HG03280 (cell line): ENCODE results near the gene P2RY4.
"Not testable (repeated sequence)": the region's sequence is repeated elsewhere in the genome, so short reads cannot be mapped to it uniquely, and the experiment has no call there.

Experiments
- ATAC-seq: cut with Tn5 transposase; IDR thresholded peaks from one replicate; pipeline ENCODE4 v1.9.1; 2021; ENCODE audit warnings: mild to moderate bottlenecking, moderate library complexity; ENCODE audit not compliant: unreplicated experiment

The P2RY4 gene

DNA sequence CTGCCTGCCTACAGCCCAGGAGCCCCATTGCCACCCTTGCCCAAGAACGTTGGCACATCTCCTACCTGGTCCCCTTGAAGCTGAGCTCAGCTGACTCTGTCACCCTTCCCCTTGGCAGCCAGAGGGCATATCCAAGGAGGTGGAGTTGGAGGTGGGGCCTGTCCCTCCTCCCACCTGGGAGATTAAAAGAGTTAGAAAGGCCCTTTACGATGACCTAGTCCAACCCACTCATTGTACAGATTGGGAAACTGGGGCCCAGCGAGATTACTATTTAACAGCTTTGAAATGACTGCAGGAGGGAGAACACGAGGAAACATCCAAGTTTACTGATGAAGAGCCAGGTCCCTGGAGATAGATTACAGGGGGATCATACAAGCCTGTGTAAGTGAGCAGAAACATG lies at the start of gene P2RY4:
P2RY4 (minus strand) TSS at position 101 of the 400 bp plus-strand sequence. CDS start 580 bp downstream, outside the sequence.
- no peak for ATAC-seq

DNA sequence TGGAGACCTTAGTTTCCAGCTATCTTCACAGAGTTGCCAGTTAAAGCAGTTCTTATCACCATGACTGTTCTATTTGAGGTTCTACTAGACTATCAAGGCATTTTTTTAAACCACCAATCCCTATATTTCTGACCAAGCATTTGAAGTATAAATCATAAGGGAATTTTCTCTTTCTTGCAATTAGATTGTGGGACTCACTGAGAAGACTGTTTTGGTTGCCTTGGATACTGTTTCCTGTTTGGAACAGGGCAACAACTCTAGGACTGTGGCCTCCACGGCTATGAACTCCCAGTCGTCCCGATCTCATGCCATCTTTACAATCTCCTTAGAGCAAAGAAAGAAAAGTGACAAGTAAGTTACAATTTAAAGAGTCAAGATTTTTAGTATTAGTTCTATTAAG lies 41.7 kb upstream of the P2RY4 start:
- no peak for ATAC-seq

DNA sequence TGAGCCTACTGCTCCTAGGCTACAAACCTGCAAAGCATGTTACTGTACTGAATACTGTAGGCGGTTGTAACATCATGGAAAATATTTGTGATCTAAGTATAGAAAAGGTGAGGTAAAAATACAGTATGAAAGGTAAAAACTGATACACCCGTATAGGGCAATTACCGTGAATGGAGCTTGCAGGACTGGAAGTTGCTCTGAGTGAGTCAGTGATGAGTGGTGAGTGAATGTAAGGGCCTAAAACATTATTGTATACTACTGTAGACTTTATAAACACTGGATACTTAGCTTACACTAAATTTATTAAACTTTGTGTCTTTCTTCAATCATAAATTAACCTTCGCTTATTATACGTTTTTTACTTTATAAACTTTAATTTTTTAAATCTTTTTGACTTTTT lies 33.6 kb upstream of the P2RY4 start:
- no peak for ATAC-seq

DNA sequence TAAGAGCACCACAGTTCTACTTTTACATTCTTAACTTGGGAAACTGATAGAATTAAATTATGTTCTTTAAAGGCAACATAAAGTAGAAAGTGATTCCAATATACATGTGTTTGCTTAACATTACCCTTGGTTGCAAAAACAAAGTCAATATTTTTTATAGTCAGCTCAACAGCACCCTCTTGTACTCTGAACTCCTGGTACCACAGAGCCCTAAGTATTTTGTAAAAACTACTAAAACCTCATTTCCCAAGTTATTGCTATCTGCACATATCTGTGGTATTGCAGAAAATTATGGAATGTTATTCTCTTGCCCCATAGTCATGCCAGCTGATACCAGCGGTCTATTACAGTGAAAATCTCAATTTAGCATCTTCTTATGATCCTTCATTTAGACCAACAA lies 32.8 kb upstream of the P2RY4 start:
- ATAC-seq: no peak

DNA sequence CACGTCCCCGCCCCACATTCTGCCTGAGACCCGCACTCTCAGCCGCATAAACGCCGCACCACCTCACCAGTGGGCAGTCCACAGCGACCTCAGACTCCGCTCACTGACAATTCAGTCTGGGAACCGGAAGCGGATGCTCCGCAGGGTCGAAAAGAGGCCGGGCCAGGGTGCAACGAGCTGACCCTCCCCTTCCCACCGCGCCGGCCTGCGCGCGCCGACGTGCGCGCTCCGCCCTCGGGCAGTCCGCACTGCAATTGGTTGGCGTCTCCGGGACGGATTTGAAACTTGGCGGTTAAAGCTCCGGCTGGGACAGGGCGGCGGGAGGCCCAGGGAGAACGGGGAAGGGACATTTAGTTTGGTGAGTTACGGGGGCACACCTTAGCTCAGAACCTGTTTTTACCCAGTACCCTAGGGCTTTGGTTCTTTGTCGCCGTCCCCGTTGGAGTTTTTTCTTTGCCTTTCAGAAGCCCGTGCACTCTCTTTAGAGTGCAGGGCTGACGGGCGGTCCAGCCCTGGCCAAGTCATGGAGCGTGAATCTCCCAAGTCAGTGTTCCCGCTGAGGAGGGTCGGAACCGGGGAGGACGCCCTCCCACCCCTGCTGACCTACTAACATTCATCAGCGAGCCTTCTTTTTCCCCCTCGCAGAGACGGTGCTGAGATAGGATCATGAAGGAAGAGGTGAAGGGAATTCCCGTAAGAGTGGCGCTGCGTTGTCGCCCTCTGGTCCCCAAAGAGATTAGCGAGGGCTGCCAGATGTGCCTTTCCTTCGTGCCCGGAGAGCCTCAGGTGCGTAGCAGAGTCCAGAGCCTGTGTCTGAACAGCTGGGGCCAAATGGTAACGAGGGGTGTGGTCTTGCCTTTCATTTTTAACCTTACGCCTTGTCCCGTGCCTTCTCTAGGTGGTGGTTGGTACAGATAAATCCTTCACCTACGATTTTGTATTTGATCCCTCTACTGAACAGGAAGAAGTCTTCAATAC lies 30.1 kb upstream of the P2RY4 start, which contains the start of the genes KIF4A and PDZD11:
KIF4A (plus strand) TSS at position 312 of the 978 bp plus-strand sequence; CDS start at position 667, 355 bp downstream.
PDZD11 (minus strand) TSS at position 135 of the 978 bp plus-strand sequence. CDS start 586 bp downstream, outside the sequence.
- peak; percentile 99 for ATAC-seq

DNA sequence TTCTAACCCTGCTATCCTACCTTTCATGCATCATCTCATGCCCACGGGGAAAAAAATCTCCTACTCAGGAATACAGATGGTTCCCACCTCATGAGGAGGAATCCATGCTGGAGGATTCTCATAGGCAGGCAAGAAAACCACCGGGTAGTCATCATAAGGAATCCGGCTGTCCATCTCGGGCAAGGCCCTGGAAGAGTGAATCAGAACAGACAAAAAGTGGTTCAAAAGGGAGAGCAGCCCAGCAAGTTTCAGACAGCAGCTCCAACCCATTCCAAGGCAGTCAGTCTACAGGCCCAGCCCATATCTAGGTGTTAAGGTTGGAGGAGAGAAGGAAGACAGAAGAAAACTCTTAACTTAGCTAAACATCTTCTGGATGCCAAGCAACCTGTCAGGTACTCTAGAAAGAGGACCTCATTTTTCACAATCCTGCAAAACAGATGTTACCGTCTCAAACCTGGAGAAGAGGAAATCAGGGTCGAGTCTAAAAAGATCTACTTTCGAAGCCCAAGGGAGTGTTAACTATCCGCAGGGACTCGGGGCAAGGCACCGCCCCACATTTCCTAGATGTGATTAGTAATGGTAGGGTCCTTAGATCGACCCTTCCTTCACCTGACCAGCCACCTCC lies 29.3 kb upstream of the P2RY4 start:
- ATAC-seq: no peak

DNA sequence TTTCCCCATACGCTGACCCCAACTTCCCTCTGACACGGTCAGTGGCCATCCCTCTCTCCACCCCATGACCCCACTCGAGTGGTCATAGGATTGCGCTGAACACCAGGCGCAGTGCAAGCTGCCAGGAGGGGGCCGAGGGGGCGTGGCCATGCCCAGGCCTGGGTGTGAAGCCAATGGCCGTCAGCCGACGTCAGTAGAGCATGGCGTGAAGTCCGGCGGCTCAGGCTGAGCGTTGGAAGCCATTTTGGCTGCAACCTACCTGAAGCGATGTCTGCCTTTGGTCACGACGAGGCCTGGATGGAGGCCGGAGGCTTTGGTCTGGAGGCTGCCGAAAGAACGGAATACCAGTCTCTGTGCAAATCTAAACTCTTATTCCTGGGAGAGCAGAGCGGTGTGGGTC lies 21.9 kb upstream of the P2RY4 start, which contains the start of gene RAB41:
RAB41 (plus strand) TSS at position 222 of the 400 bp plus-strand sequence; CDS start at position 268, 46 bp downstream.
- ATAC-seq: no peak

DNA sequence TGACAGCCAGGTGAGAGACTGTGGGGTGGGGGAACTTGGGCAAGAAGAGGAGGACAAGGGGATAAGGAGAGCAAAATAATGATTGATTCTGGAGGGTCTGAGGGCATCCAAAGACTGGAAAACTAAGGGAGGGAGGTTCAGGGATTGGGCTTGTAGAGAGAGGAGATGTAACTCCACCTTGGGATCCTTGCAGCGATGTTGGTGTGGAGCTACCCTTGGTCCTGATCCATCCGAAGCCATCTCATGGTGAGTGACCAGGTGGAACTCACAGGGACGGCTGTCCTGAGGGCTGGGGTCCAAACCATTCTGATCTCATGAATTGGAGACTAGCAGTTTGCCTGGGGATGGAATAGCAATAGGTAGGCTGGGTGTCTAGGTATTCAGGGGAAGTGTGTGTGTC lies 20.6 kb upstream of the P2RY4 start:
- ATAC-seq: no peak

DNA sequence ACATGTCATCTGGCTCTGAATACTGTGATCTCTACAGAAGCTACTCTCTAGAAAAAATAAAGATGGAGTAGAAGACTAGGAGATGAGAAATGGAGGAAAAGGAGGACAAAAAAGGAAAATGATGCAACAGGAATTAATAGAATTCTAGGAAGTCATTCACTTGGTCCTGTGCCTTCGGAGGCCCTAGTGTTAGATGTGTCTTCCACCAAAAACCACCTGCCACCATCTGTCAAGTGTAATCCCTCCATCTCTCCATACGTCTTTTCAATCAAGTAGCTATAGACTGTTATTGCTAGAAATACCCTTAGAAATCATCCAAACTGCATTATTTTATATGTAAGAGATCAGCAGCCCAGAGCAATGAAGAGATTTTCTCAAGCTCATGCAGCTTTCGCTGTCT lies 19.1 kb upstream of the P2RY4 start:
- ATAC-seq: no peak

DNA sequence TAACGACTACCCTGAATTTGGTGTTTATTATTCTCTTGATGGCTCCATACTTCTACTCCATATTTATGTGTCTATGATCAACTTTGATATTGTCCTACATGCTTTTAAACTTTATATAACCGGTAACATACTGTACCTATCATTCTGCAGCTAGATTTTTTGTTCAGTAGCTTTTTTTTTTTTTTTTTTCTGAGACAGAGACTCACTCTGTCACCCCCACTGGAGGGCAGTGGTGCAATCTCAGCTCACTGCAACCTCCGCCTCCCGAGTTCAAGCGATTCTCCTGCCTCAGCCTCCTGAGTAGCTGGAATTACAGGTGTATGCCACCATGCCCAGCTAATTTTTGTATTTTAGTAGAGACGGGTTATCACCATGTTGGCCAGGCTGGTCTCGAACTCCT lies 14.0 kb upstream of the P2RY4 start:
- not testable (repeated sequence) for ATAC-seq

DNA sequence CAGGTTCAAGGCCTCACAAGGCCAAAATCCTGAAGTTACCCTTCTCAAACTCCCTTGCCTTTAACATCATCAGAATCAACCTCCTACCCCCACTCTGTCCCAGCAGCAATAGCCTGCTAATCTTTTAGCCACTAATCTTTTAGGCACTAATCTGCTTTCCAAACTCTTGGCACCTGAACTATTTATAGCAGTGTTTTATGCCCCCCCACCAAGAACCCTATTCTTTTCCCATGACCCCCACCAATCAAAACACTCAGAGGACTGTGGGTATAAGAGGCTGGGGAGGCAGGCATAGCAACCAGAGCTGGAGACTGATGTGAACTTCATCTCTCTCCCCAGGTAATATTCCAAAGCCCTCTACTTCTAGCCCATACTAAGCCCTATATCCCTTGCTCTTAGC lies 8.0 kb upstream of the P2RY4 start, which contains the start of gene ARR3:
ARR3 (plus strand) TSS at position 301 of the 400 bp plus-strand sequence. CDS start 1,052 bp downstream, outside the sequence.
- ATAC-seq: no peak

DNA sequence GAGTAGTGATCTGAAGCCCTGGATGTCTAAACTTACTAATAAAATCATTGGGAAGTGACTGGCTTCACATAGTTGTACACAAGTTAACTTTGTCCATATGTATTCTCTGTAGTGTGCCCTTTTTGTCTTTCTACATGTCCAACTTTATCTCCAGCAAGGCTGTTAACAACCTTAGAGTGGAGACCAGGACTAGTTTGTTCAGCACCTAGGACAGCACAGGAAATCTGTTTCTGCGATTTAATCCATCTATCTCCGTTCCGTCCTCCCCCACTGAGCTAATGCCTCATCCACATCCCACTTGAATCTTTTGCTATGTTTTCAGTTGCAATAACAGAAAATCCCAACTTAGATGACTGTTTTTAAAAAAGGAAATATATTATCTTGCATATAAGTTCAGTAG lies 4.8 kb upstream of the P2RY4 start:
- ATAC-seq: no peak

DNA sequence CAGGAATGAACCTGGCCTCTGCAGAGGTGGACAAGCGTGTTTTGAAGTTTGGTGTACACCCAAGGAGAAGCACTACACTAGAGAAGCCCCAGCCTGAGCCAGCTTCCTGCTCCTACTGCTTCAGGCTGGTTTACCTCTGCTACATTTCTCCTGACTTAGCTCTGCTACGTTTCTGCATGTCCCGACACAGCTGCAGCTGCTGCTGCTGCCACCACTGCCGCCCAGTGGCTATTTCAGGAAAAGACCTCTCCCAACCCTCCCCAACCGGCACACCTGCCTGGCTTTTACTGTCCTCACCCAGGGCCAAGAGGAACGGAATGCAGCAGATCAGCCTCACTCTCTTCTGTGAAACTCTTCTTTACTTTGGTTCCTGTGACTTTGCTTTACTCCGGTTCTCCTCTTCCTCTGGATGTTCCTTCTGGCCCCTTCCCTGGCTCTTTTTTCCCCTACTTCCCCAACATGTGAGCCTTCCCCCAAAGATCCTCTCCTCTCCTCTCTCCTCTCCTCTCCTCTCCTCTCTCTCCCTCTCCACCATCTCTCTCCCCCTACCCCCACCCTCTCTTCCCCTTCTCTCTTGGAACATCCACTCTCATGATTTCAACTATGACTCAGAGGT lies 3.1 kb upstream of the P2RY4 start:
- no peak for ATAC-seq

DNA sequence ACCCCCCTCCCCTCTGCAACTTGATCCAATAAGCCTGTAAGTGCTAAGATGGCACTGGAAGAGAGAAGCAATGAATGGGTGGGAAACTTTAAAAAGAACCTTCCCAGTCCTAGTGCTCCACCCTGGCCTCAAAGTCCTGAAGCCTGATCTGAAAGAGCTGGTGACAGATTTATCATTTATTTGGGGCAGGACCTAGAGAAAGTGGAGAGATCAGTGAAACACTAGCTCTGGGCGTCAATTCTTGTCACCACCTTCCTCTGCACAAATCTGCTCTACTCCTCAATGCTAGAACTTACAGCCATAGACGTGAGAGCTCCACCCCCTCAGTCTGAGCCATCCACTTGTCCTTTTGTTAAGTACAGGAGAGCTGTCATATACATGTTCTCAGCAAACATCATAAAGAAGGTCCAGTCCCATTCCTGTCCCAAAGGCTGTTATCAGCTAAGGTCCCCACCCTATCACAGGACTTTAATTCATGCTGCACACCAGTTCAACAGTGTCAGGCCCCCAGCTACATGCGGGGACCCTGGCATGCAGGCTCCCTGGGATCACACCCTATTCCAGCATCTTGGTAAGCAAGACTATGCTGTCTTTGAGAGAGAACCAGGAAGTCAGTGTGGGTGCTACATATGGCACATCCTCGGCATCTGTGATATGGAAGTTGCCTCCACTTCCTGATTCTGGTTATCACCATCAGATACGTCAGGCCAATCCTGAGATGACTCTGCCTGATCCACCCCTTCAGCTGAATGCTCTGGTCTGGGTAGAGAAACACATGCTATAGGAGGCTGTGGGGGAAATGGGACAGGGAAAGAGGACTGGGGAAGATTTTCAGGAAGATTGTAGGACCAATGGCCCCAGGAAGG lies 2.3 kb downstream of the P2RY4 start:
- ATAC-seq: no peak

DNA sequence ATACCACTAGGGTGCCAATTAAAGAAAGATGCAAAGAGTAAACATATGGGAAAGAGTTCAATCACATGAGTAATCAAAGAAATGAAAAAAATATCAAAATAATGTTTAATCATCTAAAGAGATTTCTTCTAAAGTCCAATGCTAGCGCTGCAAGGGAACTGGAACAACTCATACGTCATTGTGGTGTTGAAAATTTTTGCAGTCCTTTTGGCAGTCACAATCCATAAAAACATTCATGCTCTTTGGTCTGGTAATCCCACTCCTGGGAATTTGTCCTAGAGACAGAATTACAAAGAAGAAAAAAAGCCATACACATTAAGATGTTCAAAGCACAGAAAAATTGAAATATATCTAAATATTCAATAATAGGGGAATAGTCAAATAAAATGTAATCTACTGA lies 4.6 kb downstream of the P2RY4 start:
- no peak for ATAC-seq

DNA sequence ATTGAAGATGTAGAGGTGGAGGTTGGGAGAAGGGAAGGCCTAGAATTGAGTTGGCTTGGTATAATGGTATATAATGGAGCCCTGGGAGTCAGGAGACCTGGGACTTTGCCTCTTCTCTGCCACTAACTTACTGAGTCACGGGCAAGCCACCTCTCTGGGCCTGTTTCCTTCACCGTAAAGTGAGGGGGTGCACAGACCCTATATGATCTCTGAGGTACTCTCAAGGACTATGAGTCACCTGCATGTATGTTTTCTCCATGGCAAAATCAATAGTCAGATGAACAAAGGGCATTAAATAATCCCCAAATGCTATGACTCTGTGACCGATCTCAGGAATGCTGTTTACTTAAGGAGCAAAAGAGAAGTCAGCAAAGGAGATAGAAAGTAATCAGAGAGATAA lies 5.1 kb downstream of the P2RY4 start:
- ATAC-seq: no peak

DNA sequence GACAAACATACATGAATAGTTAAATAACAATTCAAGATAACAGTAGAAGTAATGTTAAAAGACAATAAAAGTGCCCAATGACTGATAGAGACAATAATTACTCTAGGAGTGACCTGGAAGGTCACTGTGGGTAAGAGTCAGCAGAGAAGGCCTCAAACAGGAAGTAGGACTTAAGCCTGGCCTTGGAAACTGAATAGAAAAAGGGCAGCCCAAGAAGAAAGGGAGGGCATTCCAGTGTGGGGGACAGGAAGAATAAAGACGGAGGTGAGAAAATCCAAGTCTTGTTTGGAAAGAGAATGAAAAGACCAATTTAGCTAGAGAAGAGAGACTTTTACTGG lies 6.0 kb downstream of the P2RY4 start:
- ATAC-seq: no peak

DNA sequence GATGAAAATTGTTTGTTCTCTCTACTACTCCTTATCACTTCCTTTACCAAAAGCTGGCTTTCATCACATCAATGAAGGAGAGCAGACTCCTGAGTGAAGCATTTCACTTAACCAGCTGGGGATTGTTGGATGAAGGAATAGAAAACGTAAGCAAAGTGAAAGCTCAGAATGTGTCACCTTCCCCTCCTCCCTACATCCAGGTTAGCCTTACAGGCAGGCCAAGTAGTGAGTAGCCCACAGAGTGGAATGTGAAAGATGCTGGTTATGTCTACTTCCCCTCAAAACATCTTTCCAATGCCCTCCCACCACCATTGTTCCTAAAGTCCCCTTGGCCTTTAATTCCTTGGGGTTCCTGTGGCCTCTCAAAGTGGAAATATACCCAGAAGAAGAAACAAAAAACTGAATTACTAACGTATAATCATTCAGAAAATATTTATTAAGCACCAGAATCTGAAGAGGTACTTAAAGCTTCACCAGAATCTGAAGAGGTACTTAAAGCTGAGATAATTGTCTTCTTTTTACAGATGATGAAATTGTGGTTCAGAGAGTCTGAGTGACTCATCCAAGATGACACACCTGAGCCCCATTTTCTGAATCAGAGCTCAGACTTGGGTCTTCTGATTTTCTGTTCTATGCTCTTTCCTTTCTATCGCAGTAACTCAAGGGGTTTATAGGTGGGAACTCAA lies 6.5 kb downstream of the P2RY4 start:
- no peak for ATAC-seq

DNA sequence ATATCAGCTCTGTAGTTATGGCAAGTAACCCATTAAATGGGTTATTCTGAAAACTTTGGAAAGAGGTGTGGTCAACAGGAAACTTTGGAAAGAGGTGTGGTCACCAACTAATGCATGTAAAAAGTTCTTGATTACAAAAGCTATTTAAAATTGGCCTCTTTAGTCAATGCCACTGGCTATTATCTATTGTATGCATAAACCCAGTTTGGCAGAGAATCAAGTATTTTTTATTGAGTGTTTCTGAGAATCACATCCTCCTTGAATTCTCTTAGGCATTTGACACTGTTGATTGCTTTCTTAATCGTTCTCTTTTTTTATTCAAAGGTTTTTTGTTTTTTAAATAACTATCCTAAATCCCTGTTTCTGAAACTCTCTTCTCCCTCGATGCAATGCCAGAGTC lies 7.5 kb downstream of the P2RY4 start:
- no peak for ATAC-seq

DNA sequence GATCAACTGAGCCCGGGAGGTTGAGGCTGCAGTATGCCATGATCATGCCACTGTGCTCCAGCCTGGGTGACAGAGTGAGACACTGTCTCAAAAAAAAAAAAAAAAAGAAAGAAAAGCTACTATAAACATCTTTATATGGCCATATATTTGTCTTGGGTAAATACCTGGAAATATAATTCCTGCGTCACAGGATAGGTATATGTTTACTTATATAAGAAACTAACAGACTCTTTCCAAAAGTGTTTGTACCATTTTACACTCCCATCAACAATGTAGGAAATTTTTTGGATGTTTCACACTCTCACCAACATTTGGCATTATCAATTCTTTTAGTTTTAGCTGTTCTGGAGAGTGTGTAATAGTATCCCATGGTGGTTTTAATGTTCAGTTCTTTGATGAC lies 12.8 kb downstream of the P2RY4 start:
- ATAC-seq: no peak
